Measurements from ENCODE around the gene FITM1.

DNA sequence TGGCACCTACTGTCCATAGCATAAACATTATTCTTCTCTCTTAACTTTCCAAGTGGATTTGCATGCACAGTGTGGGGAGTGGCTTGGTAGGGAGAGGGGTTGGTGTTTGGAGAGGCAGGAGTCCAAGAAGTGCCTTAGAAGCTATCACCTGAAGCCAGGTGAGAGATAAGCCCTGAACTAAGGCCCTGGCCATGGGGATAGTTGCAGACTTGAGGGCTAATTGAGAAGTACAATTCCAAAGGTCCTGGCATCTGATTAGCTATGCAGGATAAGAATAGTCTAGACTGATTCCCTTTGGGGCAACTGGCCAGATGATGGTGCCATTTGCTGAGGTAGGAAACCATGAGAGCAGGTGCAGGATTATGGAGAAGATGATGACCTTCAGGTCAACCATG, 38.4 kb upstream of the FITM1 start:
- TF ChIP-seq POLR2A (IDR thresholded peaks at IDR 0.05): no peak
- TF ChIP-seq, protein P1, sequence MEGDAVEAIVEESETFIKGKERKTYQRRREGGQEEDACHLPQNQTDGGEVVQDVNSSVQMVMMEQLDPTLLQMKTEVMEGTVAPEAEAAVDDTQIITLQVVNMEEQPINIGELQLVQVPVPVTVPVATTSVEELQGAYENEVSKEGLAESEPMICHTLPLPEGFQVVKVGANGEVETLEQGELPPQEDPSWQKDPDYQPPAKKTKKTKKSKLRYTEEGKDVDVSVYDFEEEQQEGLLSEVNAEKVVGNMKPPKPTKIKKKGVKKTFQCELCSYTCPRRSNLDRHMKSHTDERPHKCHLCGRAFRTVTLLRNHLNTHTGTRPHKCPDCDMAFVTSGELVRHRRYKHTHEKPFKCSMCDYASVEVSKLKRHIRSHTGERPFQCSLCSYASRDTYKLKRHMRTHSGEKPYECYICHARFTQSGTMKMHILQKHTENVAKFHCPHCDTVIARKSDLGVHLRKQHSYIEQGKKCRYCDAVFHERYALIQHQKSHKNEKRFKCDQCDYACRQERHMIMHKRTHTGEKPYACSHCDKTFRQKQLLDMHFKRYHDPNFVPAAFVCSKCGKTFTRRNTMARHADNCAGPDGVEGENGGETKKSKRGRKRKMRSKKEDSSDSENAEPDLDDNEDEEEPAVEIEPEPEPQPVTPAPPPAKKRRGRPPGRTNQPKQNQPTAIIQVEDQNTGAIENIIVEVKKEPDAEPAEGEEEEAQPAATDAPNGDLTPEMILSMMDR (IDR thresholded peaks at IDR 0.05): no peak
